Measurements from ENCODE around the gene CALN1. TPM values are rescaled to one million over a fixed set of nuclear protein-coding genes. Genes with fewer than 3 reads are reported as not detected.

CALN1 gene
- total and polyA plus RNA-seq, 2 of the 8 experiments (the other 6 are each of a cell fraction or from before 2014, with no cell fraction given) = 6.4 to 15.2 TPM

DNA sequence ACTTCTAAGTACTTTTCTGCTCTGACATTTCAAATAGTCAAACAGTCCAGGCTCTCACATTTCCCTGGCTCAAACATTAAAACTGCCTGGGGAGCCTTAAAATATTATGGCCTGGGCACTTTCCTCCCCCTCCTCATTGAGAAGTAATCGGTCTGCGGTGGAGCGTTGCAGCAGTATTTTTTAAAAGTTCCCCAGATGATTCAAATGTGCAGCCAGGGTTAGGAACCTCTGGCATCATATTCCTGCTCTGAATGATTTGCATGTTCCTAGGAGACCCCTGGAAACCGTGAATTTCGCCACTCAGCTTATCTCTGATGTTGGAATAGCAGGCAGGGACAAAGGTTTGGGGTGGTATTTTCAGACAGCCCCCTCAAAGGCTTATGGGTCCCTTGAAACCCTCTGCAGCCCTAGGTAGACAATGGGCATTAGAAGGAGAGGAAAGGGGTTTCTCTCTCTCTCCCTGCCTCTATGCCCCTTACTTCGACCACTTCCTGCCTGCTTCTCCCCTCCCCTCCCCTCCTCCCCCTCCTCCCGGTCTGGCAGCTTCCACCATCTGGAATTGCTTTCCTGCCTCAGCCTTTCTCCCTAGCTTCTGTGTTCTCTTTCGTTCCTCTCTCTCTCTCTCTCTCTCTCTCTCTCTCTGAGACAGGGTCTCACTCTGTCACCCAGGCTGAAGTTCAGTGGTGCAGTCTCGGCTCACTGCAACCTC, 658.0 kb downstream of the CALN1 start (continued):
- TF ChIP-seq SAP30 (IDR thresholded peaks at IDR 0.05; ENCODE audit: insufficient read depth, insufficient replicate concordance, low read length) = no peak
- TF ChIP-seq RBBP5 (IDR thresholded peaks at IDR 0.05; ENCODE audit: borderline replicate concordance, low read depth, low read length) = no peak
- no peak for TF ChIP-seq KDM1A (IDR thresholded peaks at IDR 0.05; ENCODE audit: borderline replicate concordance, low read length)
- TF ChIP-seq, protein P1, sequence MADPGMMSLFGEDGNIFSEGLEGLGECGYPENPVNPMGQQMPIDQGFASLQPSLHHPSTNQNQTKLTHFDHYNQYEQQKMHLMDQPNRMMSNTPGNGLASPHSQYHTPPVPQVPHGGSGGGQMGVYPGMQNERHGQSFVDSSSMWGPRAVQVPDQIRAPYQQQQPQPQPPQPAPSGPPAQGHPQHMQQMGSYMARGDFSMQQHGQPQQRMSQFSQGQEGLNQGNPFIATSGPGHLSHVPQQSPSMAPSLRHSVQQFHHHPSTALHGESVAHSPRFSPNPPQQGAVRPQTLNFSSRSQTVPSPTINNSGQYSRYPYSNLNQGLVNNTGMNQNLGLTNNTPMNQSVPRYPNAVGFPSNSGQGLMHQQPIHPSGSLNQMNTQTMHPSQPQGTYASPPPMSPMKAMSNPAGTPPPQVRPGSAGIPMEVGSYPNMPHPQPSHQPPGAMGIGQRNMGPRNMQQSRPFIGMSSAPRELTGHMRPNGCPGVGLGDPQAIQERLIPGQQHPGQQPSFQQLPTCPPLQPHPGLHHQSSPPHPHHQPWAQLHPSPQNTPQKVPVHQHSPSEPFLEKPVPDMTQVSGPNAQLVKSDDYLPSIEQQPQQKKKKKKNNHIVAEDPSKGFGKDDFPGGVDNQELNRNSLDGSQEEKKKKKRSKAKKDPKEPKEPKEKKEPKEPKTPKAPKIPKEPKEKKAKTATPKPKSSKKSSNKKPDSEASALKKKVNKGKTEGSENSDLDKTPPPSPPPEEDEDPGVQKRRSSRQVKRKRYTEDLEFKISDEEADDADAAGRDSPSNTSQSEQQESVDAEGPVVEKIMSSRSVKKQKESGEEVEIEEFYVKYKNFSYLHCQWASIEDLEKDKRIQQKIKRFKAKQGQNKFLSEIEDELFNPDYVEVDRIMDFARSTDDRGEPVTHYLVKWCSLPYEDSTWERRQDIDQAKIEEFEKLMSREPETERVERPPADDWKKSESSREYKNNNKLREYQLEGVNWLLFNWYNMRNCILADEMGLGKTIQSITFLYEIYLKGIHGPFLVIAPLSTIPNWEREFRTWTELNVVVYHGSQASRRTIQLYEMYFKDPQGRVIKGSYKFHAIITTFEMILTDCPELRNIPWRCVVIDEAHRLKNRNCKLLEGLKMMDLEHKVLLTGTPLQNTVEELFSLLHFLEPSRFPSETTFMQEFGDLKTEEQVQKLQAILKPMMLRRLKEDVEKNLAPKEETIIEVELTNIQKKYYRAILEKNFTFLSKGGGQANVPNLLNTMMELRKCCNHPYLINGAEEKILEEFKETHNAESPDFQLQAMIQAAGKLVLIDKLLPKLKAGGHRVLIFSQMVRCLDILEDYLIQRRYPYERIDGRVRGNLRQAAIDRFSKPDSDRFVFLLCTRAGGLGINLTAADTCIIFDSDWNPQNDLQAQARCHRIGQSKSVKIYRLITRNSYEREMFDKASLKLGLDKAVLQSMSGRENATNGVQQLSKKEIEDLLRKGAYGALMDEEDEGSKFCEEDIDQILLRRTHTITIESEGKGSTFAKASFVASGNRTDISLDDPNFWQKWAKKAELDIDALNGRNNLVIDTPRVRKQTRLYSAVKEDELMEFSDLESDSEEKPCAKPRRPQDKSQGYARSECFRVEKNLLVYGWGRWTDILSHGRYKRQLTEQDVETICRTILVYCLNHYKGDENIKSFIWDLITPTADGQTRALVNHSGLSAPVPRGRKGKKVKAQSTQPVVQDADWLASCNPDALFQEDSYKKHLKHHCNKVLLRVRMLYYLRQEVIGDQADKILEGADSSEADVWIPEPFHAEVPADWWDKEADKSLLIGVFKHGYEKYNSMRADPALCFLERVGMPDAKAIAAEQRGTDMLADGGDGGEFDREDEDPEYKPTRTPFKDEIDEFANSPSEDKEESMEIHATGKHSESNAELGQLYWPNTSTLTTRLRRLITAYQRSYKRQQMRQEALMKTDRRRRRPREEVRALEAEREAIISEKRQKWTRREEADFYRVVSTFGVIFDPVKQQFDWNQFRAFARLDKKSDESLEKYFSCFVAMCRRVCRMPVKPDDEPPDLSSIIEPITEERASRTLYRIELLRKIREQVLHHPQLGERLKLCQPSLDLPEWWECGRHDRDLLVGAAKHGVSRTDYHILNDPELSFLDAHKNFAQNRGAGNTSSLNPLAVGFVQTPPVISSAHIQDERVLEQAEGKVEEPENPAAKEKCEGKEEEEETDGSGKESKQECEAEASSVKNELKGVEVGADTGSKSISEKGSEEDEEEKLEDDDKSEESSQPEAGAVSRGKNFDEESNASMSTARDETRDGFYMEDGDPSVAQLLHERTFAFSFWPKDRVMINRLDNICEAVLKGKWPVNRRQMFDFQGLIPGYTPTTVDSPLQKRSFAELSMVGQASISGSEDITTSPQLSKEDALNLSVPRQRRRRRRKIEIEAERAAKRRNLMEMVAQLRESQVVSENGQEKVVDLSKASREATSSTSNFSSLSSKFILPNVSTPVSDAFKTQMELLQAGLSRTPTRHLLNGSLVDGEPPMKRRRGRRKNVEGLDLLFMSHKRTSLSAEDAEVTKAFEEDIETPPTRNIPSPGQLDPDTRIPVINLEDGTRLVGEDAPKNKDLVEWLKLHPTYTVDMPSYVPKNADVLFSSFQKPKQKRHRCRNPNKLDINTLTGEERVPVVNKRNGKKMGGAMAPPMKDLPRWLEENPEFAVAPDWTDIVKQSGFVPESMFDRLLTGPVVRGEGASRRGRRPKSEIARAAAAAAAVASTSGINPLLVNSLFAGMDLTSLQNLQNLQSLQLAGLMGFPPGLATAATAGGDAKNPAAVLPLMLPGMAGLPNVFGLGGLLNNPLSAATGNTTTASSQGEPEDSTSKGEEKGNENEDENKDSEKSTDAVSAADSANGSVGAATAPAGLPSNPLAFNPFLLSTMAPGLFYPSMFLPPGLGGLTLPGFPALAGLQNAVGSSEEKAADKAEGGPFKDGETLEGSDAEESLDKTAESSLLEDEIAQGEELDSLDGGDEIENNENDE (IDR thresholded peaks at IDR 0.05; ENCODE audit: insufficient replicate concordance, low read length) = no peak
- no peak for TF ChIP-seq TBP (IDR thresholded peaks at IDR 0.05; ENCODE audit: low read depth, low read length)

Measured in H1 (cell line).